Inflammatory macrophage treated with lipopolysaccharide for 4 hours (primary cell): ENCODE data around the gene USP21.

ENCODE experiments used
- DNase-seq: peaks from one replicate; pipeline ENCODE4 v3.0.0-alpha.2; 2020

Gene USP21

GRCh38 chr1:161196521-161197451, 37.5 kb downstream of the USP21 start:
- DNase-seq = no peak

GRCh38 chr1:161197560-161198193, 38.4 kb downstream of the USP21 start:
- no peak for DNase-seq

DNA sequence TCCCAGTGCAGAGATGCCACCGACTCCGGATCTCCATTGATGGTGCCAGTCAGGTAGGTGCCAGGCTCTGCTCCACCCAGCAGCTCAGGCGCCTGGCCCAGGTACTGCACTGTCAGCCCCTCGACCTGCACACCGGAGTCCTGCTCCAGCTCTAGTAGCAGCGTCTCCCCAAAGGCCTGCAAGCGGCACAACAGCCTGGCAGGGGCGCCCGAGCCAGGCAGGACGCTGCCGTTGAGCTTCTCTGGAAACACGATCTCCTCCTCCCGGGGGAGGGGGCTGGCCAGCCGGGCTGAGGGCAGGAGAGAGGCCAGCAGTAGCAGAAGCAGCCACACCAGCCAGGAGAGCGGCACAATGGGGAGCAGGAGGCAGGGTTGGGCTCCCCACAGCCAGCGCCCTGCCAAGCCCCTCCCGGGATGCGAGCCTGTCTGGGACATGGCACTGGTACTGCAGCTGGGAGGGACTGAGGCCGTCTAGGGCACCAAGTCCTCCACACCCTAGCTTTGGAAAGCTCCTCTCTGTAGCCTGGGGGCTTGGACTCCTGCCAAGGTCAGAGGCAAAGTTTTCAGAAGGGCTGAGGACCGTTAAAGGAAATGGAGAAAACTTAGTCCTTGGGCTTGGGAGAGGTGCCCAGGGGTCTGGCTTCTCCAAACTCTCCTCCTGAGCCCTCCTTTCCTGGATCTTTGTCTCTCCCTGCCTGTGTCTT, 39.0 kb downstream of the USP21 start:
- DNase-seq = no peak

DNA sequence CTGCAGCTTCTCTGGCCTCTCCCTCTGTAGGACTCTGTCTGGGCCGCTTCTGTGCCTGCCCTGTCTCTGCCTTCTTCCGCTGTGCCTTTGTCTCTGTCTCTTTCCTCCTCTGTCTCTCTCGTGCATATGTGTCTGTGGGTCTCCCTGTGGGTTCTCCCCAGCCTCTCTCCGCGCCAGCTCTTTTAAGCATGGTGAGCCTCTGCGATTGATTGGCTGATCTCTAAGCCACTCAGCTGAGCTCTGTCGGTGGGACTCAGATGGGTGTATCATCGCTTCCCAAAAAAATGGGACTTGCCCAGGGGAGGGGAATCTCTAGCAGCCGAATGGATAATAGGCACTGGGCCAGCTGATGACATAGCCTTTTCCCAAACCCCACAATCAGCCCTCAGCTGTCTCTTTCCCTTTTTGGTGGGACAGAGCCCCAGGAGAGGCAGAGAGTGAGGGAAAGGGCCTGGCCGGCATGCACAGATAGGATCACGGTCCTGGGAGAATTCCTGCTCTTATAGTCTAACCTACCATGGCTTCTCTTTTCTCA, 39.7 kb downstream of the USP21 start, which contains the start of gene ADAMTS4:
ADAMTS4 (minus strand) TSS at position 158 of the 535 bp plus-strand sequence. CDS start 427 bp downstream, outside the sequence.
- DNase-seq = no peak

DNA sequence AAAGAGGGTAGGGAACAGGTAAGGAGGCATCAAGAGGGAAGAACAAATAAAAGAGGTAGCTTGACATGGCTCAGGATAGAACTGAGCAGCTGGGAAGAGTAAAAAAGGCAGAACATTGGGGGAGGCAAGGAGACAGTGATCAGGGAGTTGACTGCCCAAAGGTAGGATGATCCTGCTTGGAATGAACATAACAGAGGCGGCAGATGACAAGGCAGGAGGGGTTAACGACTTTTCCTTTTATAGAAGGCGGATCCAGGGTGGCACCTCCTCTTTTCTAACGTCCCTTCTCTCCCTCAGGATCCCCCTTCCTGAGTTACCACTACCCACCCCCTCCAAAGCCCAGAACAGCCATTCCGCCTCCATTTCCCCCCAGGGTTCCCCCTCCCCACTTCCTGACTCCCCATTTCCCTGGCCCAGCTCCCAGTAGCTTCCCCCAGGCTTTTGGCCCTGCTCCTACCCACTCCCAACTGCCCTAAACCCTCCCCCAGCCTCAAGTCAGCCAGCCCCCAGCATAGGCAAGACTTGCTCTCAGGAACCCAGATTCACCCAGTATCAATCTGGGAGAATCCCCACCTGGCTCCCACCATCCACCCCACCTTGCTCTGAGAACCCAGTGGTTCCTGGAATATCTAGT, 40.3 kb downstream of the USP21 start:
- DNase-seq = no peak

DNA sequence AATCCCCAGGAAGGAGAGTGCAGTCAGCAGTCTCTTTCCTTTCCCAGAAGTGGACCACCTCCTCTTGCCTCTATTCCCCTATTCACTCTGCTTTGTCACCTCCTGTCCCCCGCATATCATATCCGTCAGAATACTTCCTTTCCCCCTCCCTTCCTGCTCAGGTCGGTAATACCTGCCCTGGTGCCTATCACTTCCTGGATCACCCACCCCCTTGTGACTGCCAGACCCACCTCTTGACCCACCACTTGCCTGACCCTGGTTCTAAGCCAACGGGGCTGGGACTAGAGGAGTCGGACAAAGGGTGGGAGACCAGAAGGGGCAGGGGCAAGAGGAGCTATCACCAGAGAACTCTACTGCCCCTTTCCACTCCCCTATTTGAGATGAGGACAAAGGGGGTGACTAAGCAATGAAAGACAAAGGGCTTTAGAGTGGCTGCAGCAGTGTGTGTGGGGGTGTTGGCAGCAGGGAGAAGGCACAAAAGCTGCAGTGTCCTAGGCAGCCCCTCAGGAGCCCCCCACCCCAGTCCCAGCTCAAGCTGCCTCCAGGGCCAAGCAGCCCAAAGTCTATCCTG, 41.2 kb downstream of the USP21 start:
- no peak for DNase-seq

DNA sequence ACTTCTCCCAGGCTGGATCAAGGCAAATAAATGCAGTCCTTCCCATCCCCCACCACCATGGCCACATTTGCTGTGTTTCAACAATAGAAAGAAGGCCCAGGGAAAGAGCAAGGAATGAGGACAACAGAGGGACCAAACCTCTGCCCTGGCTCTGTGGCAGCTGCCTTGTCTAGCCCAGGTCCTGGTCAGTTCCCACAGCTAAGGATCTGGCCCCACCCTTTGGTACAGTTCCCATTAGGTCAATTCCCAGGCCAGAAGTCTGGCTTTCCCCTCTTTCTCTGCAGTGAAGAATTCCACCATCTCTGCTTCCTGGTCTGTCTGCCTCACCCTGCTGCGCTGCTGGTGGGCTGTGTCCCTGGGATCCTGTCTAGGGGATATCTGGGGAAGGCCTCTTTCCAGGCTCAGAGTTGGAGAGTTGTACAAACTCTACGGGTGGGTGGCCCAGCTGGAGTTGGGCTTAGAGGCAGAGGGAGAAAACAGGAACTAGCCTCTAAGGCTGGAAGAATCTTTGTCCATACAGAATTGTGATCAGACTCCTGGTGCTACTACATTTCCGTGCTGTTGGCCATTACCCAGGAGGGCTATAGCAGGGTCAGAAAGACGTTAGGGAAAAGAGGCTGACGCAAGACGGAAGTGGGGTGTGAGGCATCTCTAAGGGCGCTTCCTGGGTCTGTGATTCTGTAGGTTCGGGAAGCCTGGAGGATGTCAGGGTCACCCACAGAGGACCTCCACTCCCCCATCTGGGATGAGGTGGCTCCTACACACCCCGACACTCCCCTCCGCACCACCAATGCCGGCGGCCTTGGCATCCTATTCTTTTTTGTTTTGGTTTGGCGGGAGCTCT, 41.9 kb downstream of the USP21 start:
- DNase-seq = peak; percentile 66

DNA sequence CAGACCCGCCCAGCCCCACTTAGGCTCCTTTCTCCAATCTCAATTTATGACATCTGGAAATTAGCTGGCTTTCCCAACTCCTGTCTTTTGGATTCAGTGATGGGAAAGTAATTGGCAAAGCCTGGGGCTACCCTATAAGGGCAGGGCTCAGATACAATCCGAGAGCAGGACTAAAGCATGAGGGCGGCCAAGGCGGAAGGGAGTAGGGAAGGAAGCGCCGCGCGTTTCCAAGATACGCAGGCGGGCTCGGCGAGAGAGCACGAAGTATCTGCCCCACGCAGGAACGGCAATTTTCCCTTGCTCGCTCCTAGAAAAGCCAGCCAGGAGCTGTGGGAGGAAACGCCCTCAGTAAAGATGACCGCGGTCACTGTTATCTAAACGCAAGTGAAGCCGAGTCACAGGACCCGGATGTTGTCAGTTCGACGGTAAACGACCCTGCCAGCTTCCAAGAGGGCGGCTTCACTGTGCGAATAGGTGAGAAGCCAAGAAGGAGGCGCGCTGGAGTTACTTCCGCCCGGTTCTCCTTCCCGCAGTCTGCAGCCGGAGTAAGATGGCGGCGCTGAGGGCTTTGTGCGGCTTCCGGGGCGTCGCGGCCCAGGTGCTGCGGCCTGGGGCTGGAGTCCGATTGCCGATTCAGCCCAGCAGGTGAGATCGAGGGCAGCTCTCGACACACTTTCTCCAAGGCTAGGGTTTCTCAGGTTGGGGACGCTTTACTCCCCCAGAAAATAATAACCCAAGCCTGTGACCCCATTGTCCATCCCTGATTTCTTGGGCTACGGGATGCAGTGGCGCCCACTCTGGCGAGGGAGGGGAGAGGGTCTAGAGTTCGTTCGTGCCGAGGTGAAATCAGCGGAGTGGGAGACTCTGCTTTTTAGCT, 42.8 kb downstream of the USP21 start, which contains the start of gene NDUFS2:
NDUFS2 (plus strand) TSS at position 532 of the 877 bp plus-strand sequence; CDS start at position 551, 19 bp downstream.
- DNase-seq = peak; percentile 99

DNA sequence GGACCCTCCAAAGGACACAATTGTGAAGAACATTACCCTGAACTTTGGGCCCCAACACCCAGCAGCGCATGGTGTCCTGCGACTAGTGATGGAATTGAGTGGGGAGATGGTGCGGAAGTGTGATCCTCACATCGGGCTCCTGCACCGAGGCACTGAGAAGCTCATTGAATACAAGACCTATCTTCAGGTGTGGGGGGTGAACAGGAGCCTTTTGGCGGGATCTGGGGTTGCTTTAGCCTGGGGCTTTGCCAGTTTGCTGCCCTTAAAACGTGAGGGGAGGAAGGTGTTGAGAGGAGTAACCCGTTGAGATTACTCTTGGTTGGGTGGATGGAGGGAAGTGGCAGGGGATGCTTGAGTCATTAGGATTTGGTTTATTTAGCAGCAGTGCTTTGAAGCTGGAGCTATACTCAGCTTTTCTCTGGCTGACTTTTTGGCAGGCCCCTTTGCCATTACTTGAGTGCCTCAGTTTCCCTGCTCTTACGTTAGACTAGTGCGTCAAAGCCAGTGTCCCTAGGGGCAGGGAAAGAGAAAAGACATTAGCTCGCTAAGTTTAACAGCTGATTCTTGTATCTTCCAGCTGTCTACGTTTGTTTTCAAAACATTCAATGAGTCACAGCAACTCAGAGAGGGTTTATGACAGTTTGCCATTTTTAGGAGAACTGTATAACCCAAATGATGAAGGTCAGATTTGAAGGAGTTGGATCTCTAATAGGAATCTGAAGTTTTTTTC, 47.3 kb downstream of the USP21 start:
- DNase-seq = no peak

DNA sequence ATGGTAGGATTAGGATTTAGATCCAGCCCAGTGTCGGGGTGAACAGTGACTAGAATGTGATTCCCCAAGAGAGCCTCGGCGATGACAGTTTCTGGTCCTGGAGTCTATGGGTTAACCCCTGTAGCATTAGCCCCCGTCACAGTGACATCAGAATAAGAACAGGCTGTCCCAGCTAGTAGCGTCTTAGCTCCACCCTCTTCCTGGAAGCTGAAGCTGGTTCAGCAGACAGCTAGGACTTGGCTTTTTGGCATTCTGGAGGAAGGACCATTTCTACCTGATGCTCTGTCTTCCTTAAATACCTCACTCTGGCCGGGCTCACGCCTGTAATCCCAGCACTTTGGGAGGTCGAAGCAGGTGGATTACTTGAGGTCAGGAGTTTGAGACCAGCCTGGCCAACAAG, 47.9 kb downstream of the USP21 start:
- DNase-seq = no peak

DNA sequence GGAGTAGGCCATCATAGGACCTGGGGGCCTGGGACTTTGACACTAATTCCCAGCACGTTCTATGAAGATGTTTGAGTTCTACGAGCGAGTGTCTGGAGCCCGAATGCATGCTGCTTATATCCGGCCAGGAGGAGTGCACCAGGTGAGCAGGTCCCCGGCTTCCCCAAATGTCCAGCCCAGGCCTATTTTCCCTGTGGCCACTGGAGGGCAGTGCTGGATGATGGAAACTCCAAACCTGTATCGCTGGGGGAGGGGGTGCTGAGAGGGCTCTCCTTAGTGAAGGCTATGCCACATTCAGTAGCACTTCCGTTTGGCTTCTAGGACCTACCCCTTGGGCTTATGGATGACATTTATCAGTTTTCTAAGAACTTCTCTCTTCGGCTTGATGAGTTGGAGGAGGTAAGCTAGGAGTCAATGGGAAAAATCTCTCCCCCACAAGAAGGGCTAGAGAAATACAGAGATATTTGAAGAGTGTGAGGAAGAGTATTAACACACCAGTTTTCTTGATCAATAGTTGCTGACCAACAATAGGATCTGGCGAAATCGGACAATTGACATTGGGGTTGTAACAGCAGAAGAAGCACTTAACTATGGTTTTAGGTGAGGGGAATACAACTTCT, 50.6 kb downstream of the USP21 start:
- peak; percentile 78 for DNase-seq

- peak; percentile 83 for DNase-seq
These were observed 55.1 kb downstream of the USP21 start for GRCh38 chr1:161214369-161214768.

DNA sequence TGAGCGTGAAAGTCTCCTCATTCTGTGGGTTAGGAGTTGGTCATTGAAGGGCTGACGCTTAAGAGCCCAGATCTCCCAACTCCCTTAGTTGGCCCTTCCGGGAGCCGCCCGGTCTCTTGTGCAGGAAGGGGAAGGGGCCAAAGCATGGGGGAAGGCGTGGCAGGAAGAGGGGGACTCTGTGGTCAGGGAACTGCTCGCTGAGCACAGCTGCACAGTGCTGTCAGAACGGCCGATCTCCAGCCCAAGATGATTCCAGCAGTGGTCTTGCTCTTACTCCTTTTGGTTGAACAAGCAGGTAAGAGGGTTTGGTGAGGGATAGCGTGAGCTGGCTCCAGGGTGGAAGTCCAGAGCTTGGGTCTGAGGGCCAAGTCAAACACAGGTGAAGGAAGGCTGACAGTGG, 55.8 kb downstream of the USP21 start, which contains the start of gene FCER1G:
FCER1G (plus strand) TSS at position 220 of the 400 bp plus-strand sequence; CDS start at position 247, 27 bp downstream.
- peak; percentile 94 for DNase-seq
